Activated naive CD4-positive, alpha-beta T cell treated with Interleukin-2 at 50 U/mL for 16 hours (primary cell): ENCODE results near the gene OR2W3.
A peak's percentile ranks its signal among the peaks of the same experiment; 100 is the strongest.

Experiments used
- DNase-seq: peaks from one replicate; pipeline ENCODE4 v3.0.0-alpha.2; 2020

The OR2W3 gene

DNA sequence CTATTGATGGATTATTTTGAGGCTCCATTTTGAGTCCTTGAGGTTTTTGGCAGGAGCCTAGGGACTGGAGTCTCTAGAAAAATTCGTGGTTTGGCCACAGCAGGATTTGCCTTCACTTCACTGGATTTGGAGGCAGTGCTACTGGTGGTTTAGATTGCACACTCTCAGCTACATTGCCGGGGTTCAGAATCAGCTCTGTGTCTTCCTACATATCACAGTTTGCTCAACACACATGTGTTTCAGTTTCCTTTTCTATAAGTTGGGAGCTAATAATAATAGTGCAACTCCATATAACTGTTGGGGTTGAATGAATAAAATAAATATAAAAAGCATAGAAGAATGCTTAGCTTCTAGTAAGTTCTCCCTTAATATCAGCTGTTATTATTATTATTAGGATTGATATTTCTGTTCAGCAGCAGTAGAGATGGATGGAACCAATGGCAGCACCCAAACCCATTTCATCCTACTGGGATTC is at the start of gene OR2W3:
TSS of gene OR2W3 (plus strand) at position 425 of the 475 bp plus-strand sequence. CDS start at position 425, 0 bp downstream.
- DNase-seq: no peak

DNA sequence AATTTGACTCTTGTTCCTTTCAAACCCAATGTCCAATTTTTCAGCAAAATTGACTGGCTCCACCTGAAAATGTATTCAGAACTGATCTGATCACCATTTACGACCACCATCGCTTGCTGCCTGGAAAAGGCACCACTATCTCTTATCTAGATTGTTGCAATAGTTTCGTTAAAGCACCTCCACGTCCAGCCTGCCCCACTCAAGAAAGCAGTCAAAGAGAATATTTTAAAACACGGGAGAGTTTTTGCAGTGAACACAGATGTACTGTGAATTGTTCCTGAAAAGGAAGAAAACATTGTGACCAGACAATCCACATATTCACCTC is 49.7 kb upstream of the OR2W3 start:
- DNase-seq: no peak

DNA sequence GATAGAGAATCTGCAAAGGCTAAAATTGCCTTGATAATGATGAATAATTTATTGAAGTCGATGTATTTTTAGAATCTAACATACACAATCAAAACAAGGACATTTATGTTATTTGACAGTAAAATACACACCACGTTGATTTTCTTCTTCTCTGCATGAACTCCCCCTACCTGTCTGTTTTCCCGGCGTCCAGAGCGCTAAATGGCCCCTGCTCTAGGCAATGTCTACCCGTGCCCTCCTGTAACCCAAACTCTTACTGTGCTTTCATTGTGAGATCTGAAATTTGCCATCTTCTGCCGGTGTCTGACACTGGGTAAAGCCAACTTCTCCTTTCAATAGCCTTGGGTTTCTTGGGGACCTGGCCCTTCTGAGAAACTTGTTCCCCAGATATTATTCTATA is 47.0 kb upstream of the OR2W3 start:
- no peak for DNase-seq

DNA sequence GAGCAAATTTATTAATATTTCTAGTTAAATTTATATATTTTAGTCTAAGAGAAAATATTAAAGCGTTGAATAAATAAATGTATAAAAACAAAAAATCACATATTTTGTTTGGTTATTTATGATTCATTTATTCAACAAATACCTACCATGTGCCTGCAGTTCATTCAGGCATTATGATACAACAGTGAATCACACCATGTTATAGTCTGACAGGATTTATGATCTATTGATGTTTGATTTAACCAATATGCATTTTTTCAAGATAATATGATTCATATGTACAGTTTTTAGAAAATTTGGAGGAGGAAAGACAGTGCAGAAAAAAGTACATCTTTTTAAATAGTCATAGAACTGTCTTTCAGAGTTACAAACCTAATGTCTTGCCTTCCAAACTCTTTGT is 45.8 kb upstream of the OR2W3 start:
- DNase-seq: no peak

DNA sequence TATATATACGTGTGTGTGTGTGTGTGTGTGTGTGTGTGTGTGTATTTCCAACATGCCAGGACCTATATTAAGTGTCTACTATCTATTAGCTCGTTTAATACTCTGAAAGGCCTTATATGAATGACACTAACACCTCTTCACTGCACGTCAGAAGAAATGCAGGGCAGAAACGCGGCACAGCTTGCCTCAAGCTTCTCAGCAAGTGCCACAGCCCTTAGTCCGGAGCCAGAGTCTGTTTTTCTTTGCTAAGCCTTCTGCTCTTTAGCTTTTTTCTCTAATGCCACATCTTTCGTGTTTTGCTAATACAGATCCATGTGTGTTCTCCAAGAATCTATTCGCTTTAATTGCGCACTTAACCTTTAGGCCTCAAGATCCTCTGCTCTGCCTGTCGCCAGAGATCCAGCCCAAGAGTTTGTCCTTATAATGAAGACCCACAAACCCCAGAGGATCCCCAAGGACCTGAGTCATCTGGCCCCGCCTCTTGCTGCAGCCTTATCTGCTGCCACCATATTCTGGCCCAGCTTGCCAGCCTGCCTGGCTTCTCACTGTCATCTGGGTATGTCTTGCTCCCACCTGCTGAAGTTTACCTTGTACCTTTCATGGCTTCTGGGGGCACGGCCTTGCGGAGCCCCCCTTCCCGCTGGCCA is 40.4 kb upstream of the OR2W3 start:
- no peak for DNase-seq

DNA sequence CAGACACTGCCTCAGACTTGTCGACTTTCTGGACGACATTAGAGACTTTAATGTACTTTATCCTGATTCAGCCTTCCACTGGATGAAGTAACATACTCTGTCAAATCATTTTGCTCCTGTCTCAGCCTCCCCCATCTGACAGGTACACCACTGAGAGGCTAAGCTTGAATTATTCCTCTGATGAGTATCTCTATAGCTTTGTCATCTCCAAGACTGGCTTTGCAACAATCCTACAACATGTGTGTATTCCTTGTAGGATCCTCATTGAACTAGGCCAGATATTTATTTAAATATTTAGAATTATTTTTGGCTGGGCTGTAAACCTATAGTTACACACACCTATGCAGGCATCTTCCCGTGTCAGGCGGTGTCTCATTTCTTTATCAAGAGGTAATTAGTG is 39.5 kb upstream of the OR2W3 start:
- DNase-seq: no peak

DNA sequence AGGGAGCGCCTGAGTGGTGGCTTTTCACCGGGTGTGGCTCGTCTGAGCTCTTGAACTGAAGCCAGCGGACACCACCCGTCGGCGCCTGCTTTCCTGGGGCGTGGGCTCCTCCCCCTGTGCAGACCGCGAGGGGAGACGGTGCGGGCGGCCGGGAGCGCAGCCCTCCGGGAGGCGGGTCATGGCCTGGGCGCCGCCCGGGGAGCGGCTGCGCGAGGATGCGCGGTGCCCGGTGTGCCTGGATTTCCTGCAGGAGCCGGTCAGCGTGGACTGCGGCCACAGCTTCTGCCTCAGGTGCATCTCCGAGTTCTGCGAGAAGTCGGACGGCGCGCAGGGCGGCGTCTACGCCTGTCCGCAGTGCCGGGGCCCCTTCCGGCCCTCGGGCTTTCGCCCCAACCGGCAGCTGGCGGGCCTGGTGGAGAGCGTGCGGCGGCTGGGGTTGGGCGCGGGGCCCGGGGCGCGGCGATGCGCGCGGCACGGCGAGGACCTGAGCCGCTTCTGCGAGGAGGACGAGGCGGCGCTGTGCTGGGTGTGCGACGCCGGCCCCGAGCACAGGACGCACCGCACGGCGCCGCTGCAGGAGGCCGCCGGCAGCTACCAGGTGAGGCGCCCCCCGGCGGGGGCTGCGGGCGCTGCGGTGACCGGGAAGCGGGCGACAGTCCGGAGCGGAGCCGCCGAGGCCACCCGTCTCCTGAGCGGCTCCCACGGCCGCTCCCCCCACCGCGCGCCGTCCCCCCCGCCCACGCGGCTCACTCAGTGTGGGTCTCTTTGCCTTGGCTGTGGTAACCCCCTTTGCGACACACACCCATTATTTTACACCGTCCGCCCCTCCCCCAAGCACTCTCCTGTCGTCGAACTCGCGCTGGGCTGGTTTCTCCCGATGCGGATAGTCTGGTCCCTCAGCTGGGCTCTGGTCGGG is 38.1 kb upstream of the OR2W3 start, which contains the start of gene TRIM58:
TSS of gene TRIM58 (plus strand) at position 119 of the 916 bp plus-strand sequence. CDS start at position 179, 60 bp downstream.
- DNase-seq: no peak

DNA sequence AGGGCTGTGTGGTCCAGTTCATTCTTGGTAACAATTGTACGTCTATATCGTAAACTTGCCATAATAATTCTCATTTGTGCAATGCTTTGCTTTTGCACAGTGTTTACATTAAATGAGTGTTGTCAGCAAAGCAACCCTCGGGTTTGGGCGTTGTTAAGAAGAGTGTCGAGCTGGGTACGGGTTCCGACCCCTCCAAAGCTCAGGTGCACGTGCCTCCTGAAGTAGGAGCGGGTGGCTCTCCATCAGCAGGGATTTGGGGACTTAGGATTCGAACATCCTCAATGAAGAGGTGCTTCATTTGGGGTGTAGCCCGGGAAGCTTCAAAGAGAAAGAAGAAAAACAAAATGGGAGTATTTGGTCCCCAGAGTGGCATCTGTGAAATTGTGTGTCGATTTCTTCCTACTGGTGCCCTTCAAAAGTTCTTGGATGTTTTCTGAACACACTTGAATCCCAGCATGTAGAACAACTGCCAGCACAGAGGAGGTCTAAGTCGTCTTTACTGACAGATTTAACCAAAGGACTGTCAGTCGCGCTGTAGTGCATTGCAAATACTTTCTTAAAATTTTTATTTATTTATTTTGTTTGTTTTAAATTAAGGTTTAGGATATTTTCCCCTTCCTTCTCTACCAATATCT is 37.3 kb upstream of the OR2W3 start:
- no peak for DNase-seq

DNA sequence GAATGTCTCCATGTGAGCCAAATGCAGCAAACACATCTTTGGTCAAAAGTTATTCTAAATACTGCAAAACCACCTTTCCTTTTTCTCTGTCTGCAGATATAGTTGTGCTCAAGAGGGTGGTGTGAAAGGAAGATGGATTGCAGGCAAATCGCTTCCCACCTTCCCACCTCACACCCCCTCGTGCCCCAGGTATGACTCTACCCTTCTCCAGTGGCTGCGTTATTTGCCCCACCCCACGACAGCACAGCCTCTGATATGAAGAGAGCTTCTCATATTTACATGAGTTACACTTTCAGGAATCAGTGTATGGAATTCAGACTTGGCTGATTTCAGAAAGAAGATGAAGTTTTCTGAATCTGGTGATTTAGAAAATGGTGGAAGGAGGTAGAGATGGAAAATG is 32.6 kb upstream of the OR2W3 start:
- DNase-seq: no peak

DNA sequence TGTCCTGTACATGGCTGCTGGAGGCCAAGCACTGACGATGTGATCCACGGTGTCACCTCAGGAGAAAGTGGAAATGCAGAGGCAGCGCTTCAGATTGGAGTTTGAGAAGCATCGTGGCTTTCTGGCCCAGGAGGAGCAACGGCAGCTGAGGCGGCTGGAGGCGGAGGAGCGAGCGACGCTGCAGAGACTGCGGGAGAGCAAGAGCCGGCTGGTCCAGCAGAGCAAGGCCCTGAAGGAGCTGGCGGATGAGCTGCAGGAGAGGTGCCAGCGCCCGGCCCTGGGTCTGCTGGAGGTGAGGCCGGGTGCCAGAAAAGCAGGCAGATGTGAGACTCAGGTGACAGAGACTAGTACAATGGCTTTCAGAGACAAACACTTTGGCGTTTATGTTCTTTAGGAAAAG is 30.7 kb upstream of the OR2W3 start:
- DNase-seq: no peak

DNA sequence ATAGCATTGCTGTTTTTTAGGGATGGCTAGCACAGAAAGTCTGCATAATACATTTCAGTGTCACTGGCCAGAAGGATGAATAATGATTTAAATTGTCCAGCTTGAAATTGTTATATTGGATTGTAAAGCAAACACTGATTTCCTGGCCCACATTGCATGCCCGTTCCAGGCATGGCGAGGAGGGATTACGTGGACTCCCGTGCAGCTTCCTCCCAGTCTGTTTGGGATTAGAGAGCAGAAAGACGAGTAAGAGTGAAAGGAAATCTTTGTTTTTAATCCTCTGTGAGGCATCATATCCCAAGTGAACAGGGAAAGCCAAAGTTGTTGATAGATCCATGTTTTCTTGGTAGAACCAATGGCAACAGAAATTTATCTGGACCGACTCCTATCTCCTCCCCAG is 30.0 kb upstream of the OR2W3 start:
- DNase-seq: no peak

DNA sequence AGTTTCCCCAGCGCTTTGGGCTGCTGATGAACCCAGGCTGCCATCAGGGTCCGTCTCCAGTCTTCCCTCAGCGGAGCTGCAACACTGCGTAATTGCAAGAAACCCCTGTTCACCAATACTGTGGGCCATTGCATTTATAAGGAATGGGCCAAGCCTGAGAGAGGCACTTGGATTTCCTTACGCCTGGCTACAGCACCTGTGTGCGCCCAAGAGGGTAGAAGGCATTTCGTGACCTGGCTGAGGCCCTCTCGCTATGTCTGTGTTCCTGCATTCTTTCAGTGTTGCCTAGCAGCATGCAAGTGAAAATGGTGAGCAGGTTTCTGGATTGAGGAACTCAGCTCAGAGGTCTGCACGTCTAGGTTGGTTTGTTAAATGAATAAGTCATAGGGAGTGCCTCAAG is 12.0 kb upstream of the OR2W3 start:
- DNase-seq: no peak

DNA sequence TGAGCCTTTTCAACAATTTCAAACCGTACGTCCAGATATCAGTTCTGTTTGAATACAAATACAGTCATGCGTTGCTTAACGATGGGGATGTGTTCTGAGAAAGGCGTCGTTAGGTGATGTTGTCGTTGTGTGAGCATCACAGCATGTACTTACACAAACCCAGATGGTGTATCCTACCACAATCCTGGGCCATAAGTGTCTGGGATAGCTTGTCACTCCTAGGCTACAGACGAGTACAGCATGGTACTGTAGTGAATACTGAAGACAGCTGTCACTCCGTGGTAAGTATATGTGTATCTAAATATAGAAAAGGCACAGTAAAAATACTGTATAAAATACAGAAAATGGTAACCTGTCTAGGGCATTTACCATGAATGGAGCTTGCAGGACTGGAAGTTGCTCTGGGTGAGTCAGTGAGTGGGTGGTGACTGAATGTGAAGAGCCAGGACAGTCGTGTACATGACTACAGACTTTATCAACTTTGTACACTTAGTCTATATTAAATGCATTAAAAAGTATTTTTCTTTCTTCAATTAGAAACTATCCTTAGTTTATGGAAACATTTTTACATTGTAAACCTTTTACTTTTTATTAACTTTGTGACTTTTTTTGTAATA is 10.5 kb upstream of the OR2W3 start:
- no peak for DNase-seq

DNA sequence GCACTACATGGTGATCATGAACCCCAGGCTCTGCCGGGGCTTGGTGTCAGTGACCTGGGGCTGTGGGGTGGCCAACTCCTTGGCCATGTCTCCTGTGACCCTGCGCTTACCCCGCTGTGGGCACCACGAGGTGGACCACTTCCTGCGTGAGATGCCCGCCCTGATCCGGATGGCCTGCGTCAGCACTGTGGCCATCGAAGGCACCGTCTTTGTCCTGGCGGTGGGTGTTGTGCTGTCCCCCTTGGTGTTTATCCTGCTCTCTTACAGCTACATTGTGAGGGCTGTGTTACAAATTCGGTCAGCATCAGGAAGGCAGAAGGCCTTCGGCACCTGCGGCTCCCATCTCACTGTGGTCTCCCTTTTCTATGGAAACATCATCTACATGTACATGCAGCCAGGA is 589 bp downstream of the OR2W3 start:
- DNase-seq: no peak

DNA sequence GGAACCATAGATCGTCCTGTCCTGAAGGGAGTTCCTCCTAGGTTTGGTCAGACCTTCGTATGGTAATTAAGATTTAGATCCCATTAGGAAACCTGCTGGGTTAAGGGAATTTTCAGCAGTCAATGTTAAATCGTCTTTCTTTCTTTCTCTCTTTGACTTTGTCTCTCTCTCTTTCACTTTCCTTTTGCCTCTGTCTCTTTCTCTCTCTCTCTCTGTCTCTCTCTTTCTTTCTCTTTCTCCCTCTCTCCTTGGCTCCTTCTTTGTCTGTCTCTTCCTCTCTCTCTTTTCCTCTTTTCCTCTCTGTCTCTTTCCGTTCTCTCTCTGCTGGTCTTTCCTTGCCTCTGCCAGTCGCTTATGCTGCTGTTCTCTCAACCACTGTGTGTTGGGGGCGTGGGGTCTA is 8.7 kb downstream of the OR2W3 start:
- no peak for DNase-seq

DNA sequence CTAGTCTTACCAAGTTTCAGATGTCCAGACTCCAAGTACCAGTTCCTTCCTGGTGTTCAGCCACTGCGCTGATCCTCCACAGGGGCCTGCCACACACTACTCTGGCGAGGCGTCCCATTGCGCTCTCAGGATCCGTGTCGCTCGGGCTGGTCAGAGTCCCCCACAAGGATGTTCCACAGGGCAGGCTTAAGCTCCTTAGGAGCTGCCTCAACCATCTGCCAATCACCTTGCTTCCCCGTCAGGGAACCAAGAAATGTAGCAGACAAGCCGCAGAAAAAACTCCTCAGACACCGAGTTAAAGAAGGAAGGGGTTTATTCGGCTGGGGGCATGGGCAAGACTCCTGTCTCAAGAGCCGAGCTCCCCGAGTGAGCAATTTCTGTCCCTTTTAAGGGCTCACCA is 9.8 kb downstream of the OR2W3 start:
- DNase-seq: no peak

DNA sequence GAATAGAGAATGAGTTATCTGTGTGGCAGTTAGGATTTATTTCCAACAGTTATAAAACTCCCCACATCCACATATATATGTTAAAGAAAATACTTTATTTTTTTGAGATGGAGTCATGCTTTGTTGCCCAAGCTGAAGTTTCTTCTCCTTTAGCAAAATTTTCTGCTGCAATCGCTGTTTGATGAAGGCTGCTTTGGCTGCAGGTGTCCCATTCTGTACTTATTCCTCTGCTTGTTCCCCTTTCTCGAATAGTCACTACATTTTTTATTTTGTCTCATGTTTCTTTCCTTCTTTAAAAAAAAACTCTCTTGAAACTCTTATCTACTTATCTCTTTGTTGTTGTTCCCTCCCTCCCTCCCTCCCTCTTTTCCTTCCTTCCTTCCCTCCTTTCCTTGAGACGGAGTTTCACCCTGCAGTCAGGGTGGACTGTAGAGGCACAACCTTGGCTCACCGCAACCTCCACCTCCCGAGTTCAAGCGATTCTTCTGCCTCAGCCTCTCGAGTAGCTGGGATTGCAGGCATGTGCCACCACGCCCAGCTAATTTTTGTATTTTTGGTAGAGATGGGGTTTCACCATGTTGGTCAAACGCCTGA is 10.6 kb downstream of the OR2W3 start:
- DNase-seq: peak; percentile 4

DNA sequence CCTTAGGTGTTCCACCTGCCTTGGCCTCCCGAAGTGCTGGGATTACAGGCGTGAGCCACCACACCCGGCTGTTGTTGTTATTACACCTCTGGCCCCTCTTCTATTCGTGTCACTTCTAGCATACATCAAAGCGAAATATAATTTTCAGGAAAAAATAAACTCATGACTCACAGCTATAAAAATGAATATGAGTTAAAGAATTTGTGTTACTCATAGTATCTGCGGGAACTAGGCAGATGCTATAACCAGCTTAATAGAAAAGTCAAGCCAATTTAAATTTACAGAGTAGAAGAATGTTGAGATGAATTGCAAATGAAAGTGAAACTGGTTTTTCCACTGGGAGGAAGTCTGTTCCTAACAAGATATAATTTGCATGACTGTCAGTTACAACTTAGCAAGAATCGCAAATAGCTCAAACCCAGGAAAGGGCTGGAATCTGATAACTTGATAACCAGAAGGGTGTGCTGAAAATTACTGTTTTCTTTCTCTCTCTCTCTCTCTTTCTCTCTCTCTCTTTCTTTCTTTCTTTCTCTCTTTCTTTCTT is 11.2 kb downstream of the OR2W3 start:
- no peak for DNase-seq

DNA sequence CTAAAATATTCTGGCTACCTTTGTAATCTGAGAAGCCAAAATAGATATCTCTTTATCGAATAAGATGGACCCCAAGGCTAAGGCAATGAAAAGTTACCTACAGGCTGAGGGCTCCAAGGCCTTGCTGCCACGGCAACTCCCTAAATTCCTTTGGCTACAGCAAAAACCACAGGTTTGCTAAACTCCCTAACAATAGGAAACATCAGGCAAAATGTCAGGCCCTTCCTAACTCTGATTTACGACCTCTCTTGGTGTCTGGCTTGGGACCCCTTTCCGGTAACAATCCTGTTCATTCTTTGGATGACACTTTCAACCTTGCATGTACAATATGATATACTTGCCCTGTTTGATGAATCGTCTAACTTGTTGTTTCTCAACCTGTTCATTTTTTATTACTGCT is 13.4 kb downstream of the OR2W3 start:
- DNase-seq: no peak

DNA sequence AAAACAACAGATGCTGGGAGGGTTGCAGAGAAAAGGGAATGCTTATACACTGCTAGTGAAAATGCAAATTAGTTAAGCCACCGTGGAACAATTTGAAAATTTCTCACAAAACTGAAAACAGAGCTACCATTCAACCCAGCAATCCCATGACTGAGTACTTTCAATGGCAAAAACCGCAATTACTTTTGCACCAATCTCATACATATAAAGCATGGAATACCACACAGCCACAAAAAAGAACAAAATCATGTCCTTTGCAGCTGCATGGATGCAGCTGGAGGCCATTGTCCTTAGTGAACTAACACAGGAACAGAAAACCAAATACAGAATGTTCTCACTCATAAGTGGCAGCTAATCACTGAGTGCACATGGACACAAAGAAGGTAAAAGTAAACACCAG is 18.4 kb downstream of the OR2W3 start:
- no peak for DNase-seq

DNA sequence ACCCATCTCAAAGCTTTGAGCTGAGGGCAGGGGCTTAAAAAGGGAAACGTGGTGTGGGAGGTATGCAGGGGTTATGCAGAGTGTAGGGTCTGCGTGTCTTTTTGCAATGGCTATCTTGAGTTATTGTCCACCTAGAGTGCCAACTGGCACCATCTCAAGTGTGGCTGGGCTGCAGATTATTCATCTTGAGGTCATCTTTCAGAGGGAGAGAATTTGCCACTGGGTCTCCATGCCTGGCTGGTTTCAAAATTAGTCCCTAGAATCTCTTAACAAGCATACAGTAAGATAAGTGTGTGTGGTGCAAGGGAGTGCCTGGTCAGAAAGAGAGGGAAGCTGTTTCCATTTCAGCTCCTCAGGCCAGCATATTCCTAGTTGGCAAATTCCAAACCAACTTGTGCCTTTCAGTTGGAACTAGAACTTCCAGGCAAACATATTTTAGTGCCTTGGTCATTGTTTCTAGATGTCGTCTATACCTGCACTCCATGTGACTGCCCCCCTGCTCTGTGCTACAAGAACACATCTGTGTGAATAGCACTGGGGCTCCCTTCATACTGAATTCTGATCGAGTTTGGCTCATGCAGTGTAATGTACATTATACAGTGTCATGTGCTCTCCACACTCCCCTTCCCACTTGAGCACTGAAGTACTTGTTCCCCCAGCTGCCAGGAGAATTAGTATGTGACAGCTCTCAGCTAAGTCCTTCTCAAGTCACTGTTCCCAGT is 19.7 kb downstream of the OR2W3 start:
- DNase-seq: no peak

DNA sequence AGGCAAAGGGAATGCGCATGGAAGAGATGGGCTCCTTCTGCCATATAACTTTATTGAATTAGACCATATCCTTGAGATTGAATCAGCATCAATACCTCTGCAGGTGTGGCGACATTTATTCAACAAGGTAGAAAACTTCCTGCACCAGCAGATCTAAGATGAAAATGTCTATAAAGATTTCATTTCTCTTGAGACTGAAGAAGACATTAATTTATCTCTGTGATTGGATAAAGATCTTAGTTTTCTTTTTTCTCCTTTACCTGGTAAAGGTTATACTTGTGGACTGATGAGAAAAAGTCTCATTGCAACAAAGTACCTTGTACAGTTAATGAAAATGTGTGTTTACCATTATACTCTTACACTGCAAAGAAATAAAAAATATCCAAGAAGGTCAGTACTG is 24.6 kb downstream of the OR2W3 start, which contains the start of gene OR2T8:
TSS of gene OR2T8 (plus strand) at position 301 of the 400 bp plus-strand sequence. CDS start 766 bp downstream, outside the sequence.
- no peak for DNase-seq
